ENCODE results near the gene GLCCI1.

Gene GLCCI1

GRCh38 chr7:7968544-7969305, at the start of gene GLCCI1:
GLCCI1 (plus strand) TSS chr7:7968796; CDS start chr7:7969351, 555 bp downstream.
- H3K9me3 ChIP-seq (ENCODE audit: control insufficient read depth, insufficient read depth, low read length): no peaks in the 10 kb centered on the region
- no peaks in the 10 kb centered on the region for H3K27me3 ChIP-seq (ENCODE audit: control insufficient read depth, insufficient read depth, low read length)
- peak within 1 kb of the TSS; percentile 95 for H3K4me3 ChIP-seq (ENCODE audit: low read depth, low read length)
- no peaks in the 10 kb centered on the region for H3K36me3 ChIP-seq (ENCODE audit: control insufficient read depth, insufficient read depth, low read length)
- H3K4me1 ChIP-seq (ENCODE audit: control insufficient read depth, insufficient read depth, low read length): peaks cover 13% of the 10 kb centered on the region
- H3K9ac ChIP-seq (ENCODE audit: low read depth, low read length): peak within 1 kb of the TSS; percentile 89

- peaks cover 27% of the 10 kb centered on the region for H3K4me1 ChIP-seq (ENCODE audit: control insufficient read depth, insufficient read depth, low read length)
- H3K9ac ChIP-seq (ENCODE audit: low read depth, low read length): no peak overlapping the region
- H3K4me3 ChIP-seq (ENCODE audit: low read depth, low read length): no peak overlapping the region
- no peaks in the 10 kb centered on the region for H3K27me3 ChIP-seq (ENCODE audit: control insufficient read depth, insufficient read depth, low read length)
- no peaks in the 10 kb centered on the region for H3K9me3 ChIP-seq (ENCODE audit: control insufficient read depth, insufficient read depth, low read length)
- H3K36me3 ChIP-seq (ENCODE audit: control insufficient read depth, insufficient read depth, low read length): no peaks in the 10 kb centered on the region
Observed at GRCh38 chr7:7919449-7919945, 49.1 kb upstream of the GLCCI1 start.

DNA sequence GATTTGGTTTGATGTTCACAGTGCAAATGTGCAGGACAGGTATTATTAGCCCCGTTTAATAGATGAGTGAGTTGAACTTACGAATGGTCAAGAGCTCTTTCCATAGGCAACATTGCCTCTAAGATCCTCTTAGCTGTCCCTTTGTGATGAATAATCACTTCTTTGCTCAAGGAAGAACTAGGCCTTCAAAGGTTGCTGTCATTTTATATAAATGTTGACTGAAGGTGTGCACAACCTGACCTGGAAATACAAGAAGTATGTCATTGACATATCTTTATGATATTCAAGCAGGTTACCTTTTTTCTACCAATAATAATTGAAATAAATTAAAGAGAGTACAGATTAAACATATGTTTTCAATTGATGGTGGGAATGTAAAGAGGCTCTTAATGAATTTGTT, 48.5 kb upstream of the GLCCI1 start:
- Histone ChIP-seq H3K4me3 (ENCODE audit: low read depth, low read length) (no peak overlapping the region), H3K27me3 (ENCODE audit: control insufficient read depth, insufficient read depth, low read length) (no peaks in the 10 kb centered on the region), H3K4me1 (ENCODE audit: control insufficient read depth, insufficient read depth, low read length) (peaks cover 27% of the 10 kb centered on the region), H3K36me3 (ENCODE audit: control insufficient read depth, insufficient read depth, low read length) (no peaks in the 10 kb centered on the region), H3K9me3 (ENCODE audit: control insufficient read depth, insufficient read depth, low read length) (no peaks in the 10 kb centered on the region), H3K9ac (ENCODE audit: low read depth, low read length) (no peak overlapping the region)

- peaks cover 27% of the 10 kb centered on the region for H3K4me1 ChIP-seq (ENCODE audit: control insufficient read depth, insufficient read depth, low read length)
- H3K27me3 ChIP-seq (ENCODE audit: control insufficient read depth, insufficient read depth, low read length): no peaks in the 10 kb centered on the region
- H3K4me3 ChIP-seq (ENCODE audit: low read depth, low read length): no peak overlapping the region
- H3K36me3 ChIP-seq (ENCODE audit: control insufficient read depth, insufficient read depth, low read length): no peaks in the 10 kb centered on the region
- no peaks in the 10 kb centered on the region for H3K9me3 ChIP-seq (ENCODE audit: control insufficient read depth, insufficient read depth, low read length)
- no peak overlapping the region for H3K9ac ChIP-seq (ENCODE audit: low read depth, low read length)
Observed at GRCh38 chr7:7920481-7920880, 48.1 kb upstream of the GLCCI1 start.

DNA sequence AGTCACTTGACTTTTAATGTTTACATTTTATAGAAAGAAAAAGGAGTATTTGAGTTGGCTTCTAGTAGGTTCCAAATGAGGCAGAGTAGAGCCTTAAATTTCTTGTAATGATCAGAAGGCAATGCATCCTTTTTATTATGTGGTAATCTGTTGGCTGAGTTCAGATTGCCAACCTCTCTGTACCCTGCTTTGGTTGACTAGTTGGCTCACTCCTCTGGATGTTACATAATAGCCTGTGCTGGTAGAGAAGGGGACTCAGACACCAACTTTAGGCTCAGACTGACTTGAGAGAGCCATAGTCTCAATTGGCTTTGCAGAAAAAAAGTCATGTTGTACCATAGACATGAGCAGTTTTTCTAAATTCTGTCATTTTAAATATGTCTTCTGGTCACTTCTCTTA, 46.8 kb upstream of the GLCCI1 start:
- H3K4me1 ChIP-seq (ENCODE audit: control insufficient read depth, insufficient read depth, low read length): peaks cover 27% of the 10 kb centered on the region
- H3K27me3 ChIP-seq (ENCODE audit: control insufficient read depth, insufficient read depth, low read length): no peaks in the 10 kb centered on the region
- no peaks in the 10 kb centered on the region for H3K9me3 ChIP-seq (ENCODE audit: control insufficient read depth, insufficient read depth, low read length)
- no peaks in the 10 kb centered on the region for H3K36me3 ChIP-seq (ENCODE audit: control insufficient read depth, insufficient read depth, low read length)
- no peak overlapping the region for H3K9ac ChIP-seq (ENCODE audit: low read depth, low read length)
- no peak overlapping the region for H3K4me3 ChIP-seq (ENCODE audit: low read depth, low read length)

DNA sequence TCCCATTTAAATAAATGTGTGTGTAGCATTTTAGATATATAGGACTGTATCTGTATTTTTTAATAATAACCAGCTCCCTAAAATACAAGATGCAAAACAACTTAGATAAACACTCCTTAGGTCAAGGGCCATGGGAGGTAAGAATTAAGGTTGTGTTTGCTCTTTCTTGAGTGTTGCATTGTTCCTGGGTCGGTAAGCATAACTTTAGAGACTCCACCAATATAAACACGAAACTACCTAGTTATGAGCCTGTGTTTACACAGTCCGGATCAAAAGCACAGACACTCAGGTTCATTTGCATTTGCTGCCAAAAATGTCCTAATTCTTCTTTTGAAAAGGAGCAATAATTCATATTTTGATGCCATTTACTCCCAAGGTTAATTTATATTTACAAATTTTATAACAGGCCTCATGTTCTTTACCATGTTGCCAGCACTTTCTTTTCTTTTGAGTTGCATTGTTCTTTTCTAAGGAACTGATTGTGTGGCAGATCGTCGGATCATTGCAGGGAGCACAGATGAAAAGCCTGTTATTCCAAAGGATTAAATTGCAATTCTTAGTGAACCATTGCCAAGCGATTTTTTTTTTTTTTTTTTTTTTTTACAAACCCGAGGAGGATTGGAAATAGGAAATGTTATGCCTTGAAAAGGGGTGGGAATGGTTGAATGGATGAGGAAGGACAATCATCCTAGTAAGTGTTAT, 45.8 kb upstream of the GLCCI1 start:
- Histone ChIP-seq H3K4me1 (ENCODE audit: control insufficient read depth, insufficient read depth, low read length) (peaks cover 27% of the 10 kb centered on the region), H3K9me3 (ENCODE audit: control insufficient read depth, insufficient read depth, low read length) (no peaks in the 10 kb centered on the region), H3K4me3 (ENCODE audit: low read depth, low read length) (no peak overlapping the region), H3K9ac (ENCODE audit: low read depth, low read length) (no peak overlapping the region), H3K27me3 (ENCODE audit: control insufficient read depth, insufficient read depth, low read length) (no peaks in the 10 kb centered on the region), H3K36me3 (ENCODE audit: control insufficient read depth, insufficient read depth, low read length) (no peaks in the 10 kb centered on the region)

GRCh38 chr7:7923818-7924217, 44.8 kb upstream of the GLCCI1 start:
- Histone ChIP-seq H3K36me3 (ENCODE audit: control insufficient read depth, insufficient read depth, low read length) (no peaks in the 10 kb centered on the region), H3K27me3 (ENCODE audit: control insufficient read depth, insufficient read depth, low read length) (no peaks in the 10 kb centered on the region), H3K4me3 (ENCODE audit: low read depth, low read length) (no peak overlapping the region), H3K9me3 (ENCODE audit: control insufficient read depth, insufficient read depth, low read length) (no peaks in the 10 kb centered on the region), H3K9ac (ENCODE audit: low read depth, low read length) (no peak overlapping the region), H3K4me1 (ENCODE audit: control insufficient read depth, insufficient read depth, low read length) (peaks cover 25% of the 10 kb centered on the region)

GRCh38 chr7:7924303-7924702, 44.3 kb upstream of the GLCCI1 start:
- Histone ChIP-seq H3K4me1 (ENCODE audit: control insufficient read depth, insufficient read depth, low read length) (peaks cover 20% of the 10 kb centered on the region), H3K9ac (ENCODE audit: low read depth, low read length) (no peak overlapping the region), H3K36me3 (ENCODE audit: control insufficient read depth, insufficient read depth, low read length) (no peaks in the 10 kb centered on the region), H3K9me3 (ENCODE audit: control insufficient read depth, insufficient read depth, low read length) (no peaks in the 10 kb centered on the region), H3K4me3 (ENCODE audit: low read depth, low read length) (no peak overlapping the region), H3K27me3 (ENCODE audit: control insufficient read depth, insufficient read depth, low read length) (no peaks in the 10 kb centered on the region)

DNA sequence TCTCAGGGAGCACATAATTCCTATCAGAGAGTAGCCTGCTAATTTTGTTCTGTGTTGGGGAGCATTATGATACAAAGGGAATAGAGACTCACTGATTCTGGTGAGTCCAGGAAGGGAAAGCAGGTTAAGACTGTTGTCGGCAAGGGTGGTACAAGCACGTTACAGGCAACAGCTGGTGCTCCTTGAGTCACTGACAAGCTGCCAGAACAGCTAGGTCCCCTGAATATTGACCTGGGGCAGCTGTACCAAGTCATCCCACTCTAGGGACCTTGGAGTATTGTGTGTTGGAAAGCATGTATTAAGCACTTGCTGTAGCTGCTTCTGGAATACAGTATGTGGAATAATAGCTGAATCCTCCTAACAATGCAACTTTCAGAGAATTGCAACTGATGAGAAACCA, 37.0 kb upstream of the GLCCI1 start:
- Histone ChIP-seq H3K27me3 (ENCODE audit: control insufficient read depth, insufficient read depth, low read length) (no peaks in the 10 kb centered on the region), H3K4me3 (ENCODE audit: low read depth, low read length) (no peak overlapping the region), H3K9ac (ENCODE audit: low read depth, low read length) (no peak overlapping the region), H3K9me3 (ENCODE audit: control insufficient read depth, insufficient read depth, low read length) (no peaks in the 10 kb centered on the region), H3K4me1 (ENCODE audit: control insufficient read depth, insufficient read depth, low read length) (peaks cover 10% of the 10 kb centered on the region), H3K36me3 (ENCODE audit: control insufficient read depth, insufficient read depth, low read length) (no peaks in the 10 kb centered on the region)

DNA sequence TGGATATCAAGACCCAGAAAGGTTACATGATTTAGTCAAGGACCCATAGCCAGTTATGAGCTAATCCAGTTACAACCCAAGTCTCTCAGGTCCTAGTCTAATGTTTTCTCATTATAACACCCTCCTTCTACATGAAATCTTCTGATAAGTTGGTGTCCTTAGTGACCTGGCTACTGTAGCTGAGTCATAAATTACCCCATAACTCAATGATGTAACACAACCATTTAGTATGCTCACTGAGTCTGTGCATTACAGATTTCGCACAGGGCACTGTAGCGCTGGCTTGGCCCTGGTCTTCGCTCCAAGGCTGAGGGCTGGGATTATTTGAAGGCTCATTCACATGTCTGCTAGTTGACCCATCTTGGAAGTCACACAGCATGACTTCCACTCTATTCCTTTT, 36.0 kb upstream of the GLCCI1 start:
- Histone ChIP-seq H3K9me3 (ENCODE audit: control insufficient read depth, insufficient read depth, low read length) (no peaks in the 10 kb centered on the region), H3K4me3 (ENCODE audit: low read depth, low read length) (no peak overlapping the region), H3K36me3 (ENCODE audit: control insufficient read depth, insufficient read depth, low read length) (no peaks in the 10 kb centered on the region), H3K9ac (ENCODE audit: low read depth, low read length) (no peak overlapping the region), H3K27me3 (ENCODE audit: control insufficient read depth, insufficient read depth, low read length) (no peaks in the 10 kb centered on the region), H3K4me1 (ENCODE audit: control insufficient read depth, insufficient read depth, low read length) (peaks cover 12% of the 10 kb centered on the region)

- no peak overlapping the region for H3K4me3 ChIP-seq (ENCODE audit: low read depth, low read length)
- no peaks in the 10 kb centered on the region for H3K27me3 ChIP-seq (ENCODE audit: control insufficient read depth, insufficient read depth, low read length)
- H3K36me3 ChIP-seq (ENCODE audit: control insufficient read depth, insufficient read depth, low read length): no peaks in the 10 kb centered on the region
- peaks cover 12% of the 10 kb centered on the region for H3K4me1 ChIP-seq (ENCODE audit: control insufficient read depth, insufficient read depth, low read length)
- H3K9me3 ChIP-seq (ENCODE audit: control insufficient read depth, insufficient read depth, low read length): no peaks in the 10 kb centered on the region
- H3K9ac ChIP-seq (ENCODE audit: low read depth, low read length): no peak overlapping the region
Observed at GRCh38 chr7:7933915-7934526, 34.6 kb upstream of the GLCCI1 start.

All from iPS-15b (cell line).